ENCODE data around the gene ERG.

Gene ERG

GRCh38 chr21:38498057-38498833 lies at the start of gene ERG:
Gene ERG (minus strand): TSS chr21:38498477. CDS start chr21:38498380, 97 bp downstream.
- H3K36me3 ChIP-seq (ENCODE audit: control insufficient read depth in 1 of 2, insufficient read depth in 2 of 2, low read length in 2 of 2): no peaks in the 10 kb centered on the region
- H3K4me1 ChIP-seq (ENCODE audit: control insufficient read depth in 1 of 2, insufficient read depth in 2 of 2, low read length in 2 of 2): no peaks in the 10 kb centered on the region
- H3K9me3 ChIP-seq (ENCODE audit: control insufficient read depth in 1 of 2, low read length in 2 of 2): no peaks in the 10 kb centered on the region
- H3K27me3 ChIP-seq (ENCODE audit: control insufficient read depth in 1 of 2, insufficient read depth in 2 of 2, low read length in 2 of 2): no peaks in the 10 kb centered on the region
- no peak within 1 kb of the TSS for H3K9ac ChIP-seq (ENCODE audit: low read depth in 1 of 2, low read length in 2 of 2)
- peak within 1 kb of the TSS; percentile 37 for H3K27ac ChIP-seq (ENCODE audit: low read depth, low read length)
- peak within 1 kb of the TSS in 1 of 2 donors; percentile 38 for H3K4me3 ChIP-seq (ENCODE audit: low read depth in 1 of 2, low read length in 2 of 2)

DNA sequence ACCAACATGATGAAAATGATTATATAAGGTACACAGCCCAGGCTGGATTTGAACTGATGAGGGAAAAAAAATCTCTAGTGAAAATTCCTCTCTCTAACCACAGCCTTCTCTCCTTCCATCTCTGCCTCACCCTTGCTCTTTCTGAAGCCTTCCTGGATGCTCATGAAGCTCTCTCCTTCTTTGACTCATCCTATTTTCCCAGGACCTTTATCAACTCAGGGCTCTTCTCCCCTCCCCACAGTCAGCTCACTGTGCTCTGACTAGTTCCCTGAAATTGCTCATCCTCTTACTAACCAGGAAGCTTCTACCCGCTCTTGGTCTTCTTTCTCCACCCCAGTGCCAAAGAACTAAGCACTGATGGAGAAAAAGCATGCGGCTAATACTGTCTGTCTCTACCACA lies 46.4 kb upstream of the ERG start:
- Histone ChIP-seq H3K9me3 (ENCODE audit: control insufficient read depth in 1 of 2, low read length in 2 of 2) (no peaks in the 10 kb centered on the region), H3K27ac (ENCODE audit: low read depth, low read length) (no peak overlapping the region), H3K36me3 (ENCODE audit: control insufficient read depth in 1 of 2, insufficient read depth in 2 of 2, low read length in 2 of 2) (no peaks in the 10 kb centered on the region), H3K4me1 (ENCODE audit: control insufficient read depth in 1 of 2, insufficient read depth in 2 of 2, low read length in 2 of 2) (no peaks in the 10 kb centered on the region), H3K27me3 (ENCODE audit: control insufficient read depth in 1 of 2, insufficient read depth in 2 of 2, low read length in 2 of 2) (no peaks in the 10 kb centered on the region), H3K4me3 (ENCODE audit: low read depth in 1 of 2, low read length in 2 of 2) (no peak overlapping the region), H3K9ac (ENCODE audit: low read depth in 1 of 2, low read length in 2 of 2) (no peak overlapping the region)

GRCh38 chr21:38542263-38542662 lies 44.0 kb upstream of the ERG start:
- Histone ChIP-seq H3K9ac (ENCODE audit: low read depth in 1 of 2, low read length in 2 of 2) (no peak overlapping the region), H3K27me3 (ENCODE audit: control insufficient read depth in 1 of 2, insufficient read depth in 2 of 2, low read length in 2 of 2) (no peaks in the 10 kb centered on the region), H3K4me3 (ENCODE audit: low read depth in 1 of 2, low read length in 2 of 2) (no peak overlapping the region), H3K36me3 (ENCODE audit: control insufficient read depth in 1 of 2, insufficient read depth in 2 of 2, low read length in 2 of 2) (no peaks in the 10 kb centered on the region), H3K9me3 (ENCODE audit: control insufficient read depth in 1 of 2, low read length in 2 of 2) (no peaks in the 10 kb centered on the region), H3K27ac (ENCODE audit: low read depth, low read length) (no peak overlapping the region), H3K4me1 (ENCODE audit: control insufficient read depth in 1 of 2, insufficient read depth in 2 of 2, low read length in 2 of 2) (peaks cover 4% of the 10 kb centered on the region in 2 donors)

DNA sequence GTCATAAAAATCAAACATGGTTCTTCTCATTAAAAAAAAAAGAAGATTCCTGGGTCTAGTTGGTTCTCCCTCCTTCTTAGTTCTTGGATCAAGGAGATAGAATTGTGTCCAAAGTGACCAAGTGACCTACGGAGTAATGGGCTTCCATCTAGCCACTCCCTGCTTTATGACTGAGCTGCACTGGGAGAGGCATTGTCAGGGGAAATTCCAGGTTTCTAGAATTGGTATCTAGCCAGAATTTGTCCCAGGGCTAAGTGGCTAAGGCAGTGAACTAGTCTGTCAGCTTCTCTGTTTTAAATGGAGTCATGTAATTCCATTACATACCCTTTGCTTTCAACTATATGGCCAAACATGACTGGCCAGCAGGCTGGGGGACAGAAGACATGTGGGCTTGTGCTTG lies 40.1 kb upstream of the ERG start:
- Histone ChIP-seq H3K4me1 (ENCODE audit: control insufficient read depth in 1 of 2, insufficient read depth in 2 of 2, low read length in 2 of 2) (peaks cover 4% of the 10 kb centered on the region in 2 donors), H3K27ac (ENCODE audit: low read depth, low read length) (no peak overlapping the region), H3K36me3 (ENCODE audit: control insufficient read depth in 1 of 2, insufficient read depth in 2 of 2, low read length in 2 of 2) (no peaks in the 10 kb centered on the region), H3K27me3 (ENCODE audit: control insufficient read depth in 1 of 2, insufficient read depth in 2 of 2, low read length in 2 of 2) (no peaks in the 10 kb centered on the region), H3K4me3 (ENCODE audit: low read depth in 1 of 2, low read length in 2 of 2) (no peak overlapping the region), H3K9ac (ENCODE audit: low read depth in 1 of 2, low read length in 2 of 2) (no peak overlapping the region), H3K9me3 (ENCODE audit: control insufficient read depth in 1 of 2, low read length in 2 of 2) (no peaks in the 10 kb centered on the region)

- Histone ChIP-seq H3K4me3 (ENCODE audit: low read depth in 1 of 2, low read length in 2 of 2) (no peak overlapping the region), H3K9ac (ENCODE audit: low read depth in 1 of 2, low read length in 2 of 2) (no peak overlapping the region), H3K9me3 (ENCODE audit: control insufficient read depth in 1 of 2, low read length in 2 of 2) (no peaks in the 10 kb centered on the region), H3K27ac (ENCODE audit: low read depth, low read length) (no peak overlapping the region), H3K36me3 (ENCODE audit: control insufficient read depth in 1 of 2, insufficient read depth in 2 of 2, low read length in 2 of 2) (no peaks in the 10 kb centered on the region), H3K4me1 (ENCODE audit: control insufficient read depth in 1 of 2, insufficient read depth in 2 of 2, low read length in 2 of 2) (peaks cover 4% of the 10 kb centered on the region in 2 donors), H3K27me3 (ENCODE audit: control insufficient read depth in 1 of 2, insufficient read depth in 2 of 2, low read length in 2 of 2) (no peaks in the 10 kb centered on the region)
These were observed 36.3 kb upstream of the ERG start for GRCh38 chr21:38534591-38534990.

- peaks cover 4% of the 10 kb centered on the region in 2 donors for H3K4me1 ChIP-seq (ENCODE audit: control insufficient read depth in 1 of 2, insufficient read depth in 2 of 2, low read length in 2 of 2)
- H3K27me3 ChIP-seq (ENCODE audit: control insufficient read depth in 1 of 2, insufficient read depth in 2 of 2, low read length in 2 of 2): no peaks in the 10 kb centered on the region
- no peak overlapping the region for H3K27ac ChIP-seq (ENCODE audit: low read depth, low read length)
- H3K36me3 ChIP-seq (ENCODE audit: control insufficient read depth in 1 of 2, insufficient read depth in 2 of 2, low read length in 2 of 2): no peaks in the 10 kb centered on the region
- H3K4me3 ChIP-seq (ENCODE audit: low read depth in 1 of 2, low read length in 2 of 2): no peak overlapping the region
- H3K9me3 ChIP-seq (ENCODE audit: control insufficient read depth in 1 of 2, low read length in 2 of 2): no peaks in the 10 kb centered on the region
- H3K9ac ChIP-seq (ENCODE audit: low read depth in 1 of 2, low read length in 2 of 2): no peak overlapping the region
These were observed 35.6 kb upstream of the ERG start for GRCh38 chr21:38533887-38534286.

DNA sequence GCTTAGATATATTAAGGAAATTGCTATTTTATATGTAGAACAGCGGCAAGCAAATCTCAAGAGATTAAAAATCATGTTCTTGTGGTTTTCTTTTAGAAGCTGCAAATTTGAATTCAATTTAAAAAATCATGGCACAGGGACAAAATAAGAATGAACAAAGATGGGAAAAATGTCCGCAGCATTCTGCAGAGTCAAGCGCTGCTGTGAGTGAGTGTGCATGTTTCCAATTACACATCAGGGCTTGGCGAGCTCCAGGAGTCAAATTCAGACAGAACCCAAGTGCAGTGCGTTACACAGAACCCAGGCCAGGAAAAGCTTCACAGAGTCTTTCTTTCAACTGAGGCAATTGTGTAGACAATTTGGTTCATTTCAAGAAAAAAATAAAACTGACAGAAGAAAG lies 33.3 kb upstream of the ERG start:
- H3K27me3 ChIP-seq (ENCODE audit: control insufficient read depth in 1 of 2, insufficient read depth in 2 of 2, low read length in 2 of 2): no peaks in the 10 kb centered on the region
- H3K9ac ChIP-seq (ENCODE audit: low read depth in 1 of 2, low read length in 2 of 2): no peak overlapping the region
- no peak overlapping the region for H3K4me3 ChIP-seq (ENCODE audit: low read depth in 1 of 2, low read length in 2 of 2)
- no peak overlapping the region for H3K27ac ChIP-seq (ENCODE audit: low read depth, low read length)
- H3K36me3 ChIP-seq (ENCODE audit: control insufficient read depth in 1 of 2, insufficient read depth in 2 of 2, low read length in 2 of 2): no peaks in the 10 kb centered on the region
- H3K9me3 ChIP-seq (ENCODE audit: control insufficient read depth in 1 of 2, low read length in 2 of 2): no peaks in the 10 kb centered on the region
- H3K4me1 ChIP-seq (ENCODE audit: control insufficient read depth in 1 of 2, insufficient read depth in 2 of 2, low read length in 2 of 2): peaks cover 8% of the 10 kb centered on the region in 2 donors

- Histone ChIP-seq H3K36me3 (ENCODE audit: control insufficient read depth in 1 of 2, insufficient read depth in 2 of 2, low read length in 2 of 2) (no peaks in the 10 kb centered on the region), H3K27me3 (ENCODE audit: control insufficient read depth in 1 of 2, insufficient read depth in 2 of 2, low read length in 2 of 2) (no peaks in the 10 kb centered on the region), H3K4me1 (ENCODE audit: control insufficient read depth in 1 of 2, insufficient read depth in 2 of 2, low read length in 2 of 2) (peaks cover 8% of the 10 kb centered on the region in 2 donors), H3K9ac (ENCODE audit: low read depth in 1 of 2, low read length in 2 of 2) (no peak overlapping the region), H3K4me3 (ENCODE audit: low read depth in 1 of 2, low read length in 2 of 2) (no peak overlapping the region), H3K27ac (ENCODE audit: low read depth, low read length) (no peak overlapping the region), H3K9me3 (ENCODE audit: control insufficient read depth in 1 of 2, low read length in 2 of 2) (no peaks in the 10 kb centered on the region)
These were observed 32.8 kb upstream of the ERG start for GRCh38 chr21:38531039-38531541.

DNA sequence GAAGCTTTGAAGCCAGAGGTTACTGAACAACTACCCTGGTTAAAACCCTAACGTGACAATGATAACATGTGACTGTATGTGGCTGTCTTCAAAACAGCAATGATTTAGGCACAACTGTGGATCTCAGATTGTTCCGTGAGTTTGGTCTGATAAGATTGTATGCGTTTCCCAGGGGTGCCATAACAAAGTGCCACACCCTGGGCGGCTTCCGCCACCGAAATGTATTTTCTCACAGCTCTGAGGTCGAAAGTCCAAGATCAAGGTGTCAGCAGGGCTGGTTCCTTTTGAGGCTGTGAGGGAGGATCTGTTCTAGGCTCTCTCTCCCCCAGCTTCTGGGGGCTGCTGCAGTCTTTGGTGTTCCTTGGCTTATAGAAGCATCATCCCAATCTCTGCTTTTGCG lies 29.5 kb upstream of the ERG start:
- Histone ChIP-seq H3K4me3 (ENCODE audit: low read depth in 1 of 2, low read length in 2 of 2) (no peak overlapping the region), H3K27me3 (ENCODE audit: control insufficient read depth in 1 of 2, insufficient read depth in 2 of 2, low read length in 2 of 2) (no peaks in the 10 kb centered on the region), H3K9ac (ENCODE audit: low read depth in 1 of 2, low read length in 2 of 2) (no peak overlapping the region), H3K4me1 (ENCODE audit: control insufficient read depth in 1 of 2, insufficient read depth in 2 of 2, low read length in 2 of 2) (peaks cover 8% of the 10 kb centered on the region in 2 donors), H3K36me3 (ENCODE audit: control insufficient read depth in 1 of 2, insufficient read depth in 2 of 2, low read length in 2 of 2) (no peaks in the 10 kb centered on the region), H3K27ac (ENCODE audit: low read depth, low read length) (no peak overlapping the region), H3K9me3 (ENCODE audit: control insufficient read depth in 1 of 2, low read length in 2 of 2) (no peaks in the 10 kb centered on the region)

DNA sequence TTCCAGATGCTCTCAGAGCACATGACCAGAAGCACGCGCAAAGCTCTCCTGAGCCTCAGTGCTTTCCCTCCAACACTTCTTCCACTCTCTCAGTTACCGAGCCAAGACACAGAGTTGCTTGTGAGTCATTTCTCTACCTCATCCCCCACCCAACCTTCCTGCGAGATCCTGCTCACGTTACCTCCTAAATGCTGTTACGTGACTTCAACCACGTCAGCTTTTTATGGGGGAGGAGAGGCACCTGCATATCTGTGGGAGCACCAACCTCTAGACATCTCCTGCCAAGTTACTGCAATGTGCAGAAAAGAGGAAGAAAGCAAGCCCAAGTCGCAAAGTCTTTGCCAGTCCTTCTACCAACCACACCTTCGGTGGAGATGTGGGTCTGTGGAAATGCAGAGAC lies 27.2 kb upstream of the ERG start:
- no peaks in the 10 kb centered on the region for H3K9me3 ChIP-seq (ENCODE audit: control insufficient read depth in 1 of 2, low read length in 2 of 2)
- H3K27me3 ChIP-seq (ENCODE audit: control insufficient read depth in 1 of 2, insufficient read depth in 2 of 2, low read length in 2 of 2): no peaks in the 10 kb centered on the region
- no peak overlapping the region for H3K4me3 ChIP-seq (ENCODE audit: low read depth in 1 of 2, low read length in 2 of 2)

More for the DNA sequence above, 27.2 kb upstream of the ERG start:
- Histone ChIP-seq H3K4me1 (ENCODE audit: control insufficient read depth in 1 of 2, insufficient read depth in 2 of 2, low read length in 2 of 2) (peaks cover 8% of the 10 kb centered on the region in 2 donors), H3K27ac (ENCODE audit: low read depth, low read length) (no peak overlapping the region), H3K9ac (ENCODE audit: low read depth in 1 of 2, low read length in 2 of 2) (no peak overlapping the region), H3K36me3 (ENCODE audit: control insufficient read depth in 1 of 2, insufficient read depth in 2 of 2, low read length in 2 of 2) (no peaks in the 10 kb centered on the region)
